Erythroblast (primary cell): ENCODE measurements around the gene ZNRF3.
"Not testable (repeated sequence)": the region's sequence is repeated elsewhere in the genome, so short reads cannot be mapped to it uniquely, and the experiment has no call there.

Experiments used
- GATA1 ChIP-seq: IDR thresholded peaks from 2 replicates; pipeline ENCODE4 v1.6.1; 2011; ENCODE audit warnings: low read depth, mild to moderate bottlenecking, control low read depth, low read length, moderate library complexity
- POLR2A ChIP-seq: IDR thresholded peaks from 2 replicates; pipeline ENCODE4 v1.6.1; 2011; ENCODE audit warnings: mild to moderate bottlenecking, low read length

DNA sequence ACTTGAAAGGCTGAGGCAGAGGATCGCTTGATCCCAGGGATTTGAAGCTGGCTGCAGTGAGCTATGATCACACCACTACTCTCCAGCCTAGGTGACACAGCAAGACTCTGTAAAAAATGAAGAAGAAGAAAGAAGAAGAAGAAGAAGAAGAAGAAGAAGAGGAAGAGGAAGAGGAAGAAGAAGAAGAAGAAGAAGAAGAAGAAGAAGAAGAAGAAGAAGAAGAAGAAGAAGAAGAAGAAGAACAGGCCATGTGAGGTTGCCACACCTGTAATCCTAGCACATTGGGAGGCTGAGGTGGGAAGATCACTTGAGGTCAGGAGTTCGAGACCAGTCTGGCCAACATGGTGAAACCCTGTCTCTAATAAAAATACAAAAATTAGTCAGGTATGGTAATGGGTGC, 39.1 kb upstream of the ZNRF3 start:
- not testable (repeated sequence) for TF ChIP-seq POLR2A, GATA1
